HG03103 (cell line): ENCODE data around the gene HMGB1.

Experiments
- ATAC-seq: cut with Tn5 transposase; IDR thresholded peaks from one replicate; pipeline ENCODE4 v1.9.1; 2021; ENCODE audit warnings: low read depth; ENCODE audit not compliant: unreplicated experiment

HMGB1 gene

GRCh38 chr13:30465593-30466357 is at the start of gene HMGB1:
TSS of gene HMGB1 (minus strand) at chr13:30465936. CDS start at chr13:30463680, 2,256 bp downstream.
- peak; percentile 75 for ATAC-seq

GRCh38 chr13:30510811-30511371 is 45.2 kb upstream of the HMGB1 start:
- no peak for ATAC-seq

DNA sequence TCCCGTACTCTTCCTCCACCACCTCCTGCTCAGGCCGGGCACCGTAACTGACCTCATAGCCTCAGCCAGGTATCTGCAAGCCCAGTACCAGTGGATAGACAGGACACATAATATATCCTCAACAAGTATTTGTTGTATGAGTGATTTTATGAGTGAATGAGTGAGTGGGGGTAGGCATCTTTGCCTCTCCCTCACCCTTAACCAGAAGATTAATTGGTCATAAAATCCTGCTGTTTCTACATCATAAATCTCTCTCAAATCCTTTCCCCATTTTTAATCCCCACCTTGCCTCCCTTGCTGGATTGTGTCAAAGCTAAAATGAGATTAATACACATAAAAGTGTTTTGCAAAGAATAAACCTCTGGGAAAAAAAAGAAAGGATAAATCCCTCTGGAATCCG is 44.4 kb upstream of the HMGB1 start:
- ATAC-seq, result no peak

- ATAC-seq, result no peak
Measured at GRCh38 chr13:30509254-30510050, 43.7 kb upstream of the HMGB1 start.

GRCh38 chr13:30504081-30504480 is 38.3 kb upstream of the HMGB1 start:
- ATAC-seq, result no peak

DNA sequence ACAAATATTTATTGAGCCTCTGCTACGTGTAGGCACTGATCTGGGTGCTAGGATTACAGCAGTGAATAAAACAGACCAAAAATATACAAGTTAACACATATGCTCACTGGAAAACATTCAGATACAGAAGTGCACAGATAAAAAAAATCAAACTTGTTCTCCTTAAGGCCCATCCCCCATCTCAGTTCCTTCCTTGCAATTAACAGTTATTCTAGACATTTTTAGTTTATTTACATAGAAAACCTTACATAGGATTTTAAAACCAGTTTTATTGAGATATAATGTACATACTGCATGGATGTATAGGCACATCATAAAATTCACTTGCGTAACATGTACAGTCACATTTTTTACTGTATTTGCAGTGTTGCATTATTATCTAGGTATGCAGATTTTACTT is 36.5 kb upstream of the HMGB1 start:
- ATAC-seq, result no peak

GRCh38 chr13:30499338-30499737 is 33.6 kb upstream of the HMGB1 start:
- ATAC-seq, result no peak

- no peak for ATAC-seq
Measured at GRCh38 chr13:30496147-30496546, 30.4 kb upstream of the HMGB1 start.

DNA sequence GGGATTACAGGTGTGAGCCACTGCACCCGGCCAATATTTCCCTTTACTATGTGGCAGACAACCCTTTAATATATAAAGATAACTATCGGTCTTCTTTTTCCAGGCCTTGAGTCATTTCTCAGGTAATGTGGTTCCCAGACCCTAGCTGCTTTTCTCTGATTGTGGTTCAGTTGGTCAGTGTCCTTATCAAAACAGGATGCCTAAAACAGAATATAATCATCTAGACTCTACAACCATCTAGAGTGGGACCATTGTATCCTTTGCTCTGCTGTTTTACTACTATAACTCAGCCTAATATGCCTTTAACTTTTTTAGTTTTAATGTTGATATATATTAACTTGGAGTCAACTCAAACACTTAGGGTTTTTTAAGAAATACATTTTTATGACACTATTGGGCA is 30.0 kb upstream of the HMGB1 start:
- ATAC-seq, result no peak

GRCh38 chr13:30493658-30494381 is 28.1 kb upstream of the HMGB1 start:
- no peak for ATAC-seq

DNA sequence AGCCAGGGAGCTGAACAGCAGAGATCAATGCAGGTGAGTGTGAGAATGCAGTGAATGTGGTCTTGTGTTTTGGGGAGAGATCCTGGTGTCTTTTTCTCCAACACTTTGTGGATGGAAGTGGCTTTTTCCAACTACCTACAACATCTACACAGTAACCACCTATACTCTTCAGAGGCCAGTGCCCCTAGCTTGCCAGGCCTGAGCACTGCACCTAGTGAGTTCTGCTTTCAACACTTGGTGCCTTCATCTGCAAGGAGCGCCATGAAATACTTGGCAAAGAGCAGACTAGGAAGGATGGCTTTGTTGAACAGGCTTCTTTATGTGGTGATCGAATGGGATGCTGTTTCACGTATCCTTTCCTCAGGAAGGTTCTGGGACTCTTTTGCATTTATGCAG is 21.3 kb upstream of the HMGB1 start:
- no peak for ATAC-seq

DNA sequence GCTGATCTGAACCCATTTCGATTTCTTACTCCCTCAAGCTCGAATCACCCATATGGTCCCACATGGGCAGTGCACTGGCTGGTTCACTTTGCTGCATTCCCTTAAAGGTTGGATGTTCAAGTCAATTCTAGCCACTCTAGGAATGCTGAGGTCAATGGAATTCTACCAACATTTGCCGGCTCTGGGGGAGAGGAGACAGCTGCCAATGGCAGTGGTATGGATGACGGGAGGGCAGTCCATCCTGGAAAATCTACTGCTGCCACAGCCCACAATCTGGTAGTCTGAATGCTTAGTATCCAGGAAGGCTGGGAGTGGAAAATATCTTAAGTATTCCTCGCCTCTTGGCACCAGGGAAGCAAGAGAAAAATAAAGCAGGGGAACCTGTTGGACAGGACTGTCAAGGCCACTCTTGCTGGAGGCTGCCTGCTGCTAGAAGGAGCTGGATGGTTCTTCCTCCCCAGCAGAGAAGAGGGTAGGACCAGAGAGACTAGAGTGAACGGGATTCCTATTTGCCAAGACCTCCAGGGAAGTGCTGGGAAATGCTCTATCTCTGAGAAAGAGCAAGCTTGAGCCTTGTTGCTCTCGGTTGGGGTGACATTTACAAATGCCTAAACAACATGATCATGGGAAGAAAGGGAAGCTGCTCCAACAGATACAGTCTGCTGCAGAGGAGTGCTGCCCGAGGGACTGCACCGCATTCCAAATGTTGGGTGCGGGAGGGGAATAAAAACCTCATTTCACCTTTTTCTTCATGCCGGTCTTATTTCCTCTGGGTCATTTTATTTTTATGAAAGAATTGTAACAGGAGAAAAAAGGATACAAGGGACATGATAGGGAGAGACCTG is 20.7 kb upstream of the HMGB1 start:
- ATAC-seq, result no peak

DNA sequence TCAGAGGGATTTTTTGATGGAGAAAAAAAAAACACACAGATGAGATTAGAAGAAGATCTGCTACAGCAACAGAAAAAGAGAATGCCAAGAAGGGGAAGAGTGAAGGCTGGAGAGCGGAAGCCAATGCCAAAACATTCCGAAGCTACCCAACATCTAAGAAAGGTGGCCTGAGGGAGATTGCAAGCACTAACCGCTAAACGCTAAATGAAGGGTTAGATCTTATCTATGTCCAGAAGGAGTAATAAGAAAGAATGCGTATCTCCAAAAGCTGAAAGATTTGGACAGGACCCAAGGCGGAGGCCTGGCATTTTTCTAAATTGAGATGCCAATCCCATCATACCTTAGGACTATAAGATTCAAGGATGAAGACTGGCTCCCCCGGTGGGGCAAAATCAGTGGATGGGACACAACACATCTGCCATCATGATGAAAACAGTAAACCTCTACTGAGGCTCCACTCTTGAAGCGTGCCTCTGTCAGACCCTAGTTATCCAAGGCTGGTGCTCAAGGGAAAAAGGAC is 15.6 kb upstream of the HMGB1 start:
- ATAC-seq, result no peak

- no peak for ATAC-seq
Measured at GRCh38 chr13:30480292-30480950, 14.7 kb upstream of the HMGB1 start.

DNA sequence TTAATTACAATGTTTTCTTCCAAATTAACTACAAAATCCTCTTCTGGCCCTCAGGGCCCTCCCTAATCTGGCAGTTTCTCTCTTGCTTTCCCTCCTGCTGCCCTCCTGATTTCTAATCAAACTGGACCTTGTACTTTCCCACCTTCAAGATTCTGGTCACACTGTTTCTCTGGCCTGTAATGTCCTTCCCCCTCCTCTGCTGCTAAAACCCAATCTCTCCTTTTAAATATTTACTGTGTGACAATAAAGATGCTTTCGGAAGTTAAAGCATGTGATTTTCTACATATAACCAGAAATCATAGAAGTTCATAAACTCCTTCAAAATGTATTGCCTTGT is 14.1 kb upstream of the HMGB1 start:
- ATAC-seq, result no peak

GRCh38 chr13:30479154-30479882 is 13.6 kb upstream of the HMGB1 start:
- ATAC-seq, result no peak

DNA sequence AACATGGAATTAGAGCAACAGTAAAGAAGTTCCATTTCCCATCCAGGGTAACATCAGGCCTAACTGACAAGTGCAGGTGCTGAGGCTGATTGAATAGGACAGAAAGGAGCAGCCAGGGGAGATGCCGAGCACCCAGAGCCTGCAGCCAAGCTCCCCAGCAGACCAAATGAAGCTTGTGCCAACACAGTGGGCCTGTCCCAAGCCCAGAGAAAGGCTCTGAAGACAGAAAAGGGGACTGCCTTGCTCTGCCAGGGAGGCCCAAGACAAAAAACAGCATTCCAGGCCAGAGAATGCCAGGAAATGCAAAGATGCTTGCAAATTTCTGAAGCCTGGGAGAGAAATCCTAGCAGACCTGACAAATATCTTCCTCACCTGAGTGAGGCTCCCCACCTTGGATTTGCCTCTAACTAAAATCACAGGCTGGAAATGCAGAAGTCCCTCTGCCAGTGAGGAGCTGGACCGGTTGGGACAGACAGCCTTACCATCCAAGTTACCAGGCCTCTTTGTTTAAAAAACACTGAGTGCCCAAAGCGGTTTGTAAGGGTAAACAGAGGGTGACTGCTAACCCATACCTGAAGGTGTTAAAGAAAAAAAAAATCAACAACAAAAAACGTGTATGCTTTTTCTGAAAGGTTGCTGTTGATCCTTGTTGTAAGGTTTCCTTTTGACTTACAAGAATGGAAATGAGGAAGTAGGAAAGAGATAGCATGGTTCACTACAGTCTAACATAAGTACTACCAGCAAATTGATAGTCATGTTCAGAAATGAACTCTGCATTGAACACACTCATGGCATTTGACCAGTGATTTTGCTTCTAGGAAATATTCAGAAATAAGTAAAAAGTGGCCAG is 11.8 kb upstream of the HMGB1 start:
- peak; percentile 95 for ATAC-seq

DNA sequence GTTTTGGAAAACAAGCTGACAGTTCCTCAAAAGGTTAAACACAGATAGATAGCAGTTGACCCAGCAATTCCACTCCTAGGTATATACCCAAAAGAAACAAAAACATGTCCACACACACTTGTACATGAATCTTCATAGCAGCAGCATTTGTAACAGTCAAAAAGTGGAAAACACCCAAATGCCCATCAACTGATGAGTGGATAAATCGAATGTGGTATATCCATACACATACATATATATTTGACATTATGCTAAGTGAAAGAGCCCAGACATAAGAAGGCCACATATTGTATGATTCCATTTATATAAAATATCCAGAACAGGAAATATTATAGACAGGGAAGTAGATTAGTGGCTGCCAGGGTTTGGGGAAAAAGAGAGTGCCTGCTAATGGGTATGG is 7.9 kb upstream of the HMGB1 start:
- ATAC-seq, result no peak
